GM12878 (cell line): ENCODE results near the gene FOXP3. TPM values are rescaled to one million over a fixed set of nuclear protein-coding genes. Genes with fewer than 3 reads are reported as not detected.

Experiments
- ATAC-seq: fragments of 200-7000 bp; cut with Tn5 transposase; 3 replicates; pipeline ENCODE4 v1.9.1; 2020; ENCODE audit warnings: mild to moderate bottlenecking, moderate library complexity
- BruUV-seq: library from RNA; stranded (reverse); fragments of 400-500 nt; replicated peaks from 2 replicates; lab custom pipeline; 2021; lab: Mats Ljungman, UMichigan
- CTCF ChIA-PET: fragments of 300-600 bp; sonication (Branson Sonifier 250); formaldehyde crosslinking; extraction: SDS; loops from one replicate; lab custom pipeline; 2021; ENCODE audit warnings: inconsistent platforms; lab: Yijun Ruan, JAX
- POLR2A ChIA-PET: fragments of 350-600 bp; formaldehyde crosslinking; extraction: SDS; loops from one replicate; lab custom pipeline; 2021; ENCODE audit warnings: inconsistent platforms; lab: Charles Lee
- RAD21 ChIA-PET: fragments of 300-600 bp; sonication (Branson Sonifier 250); formaldehyde crosslinking; loops from one replicate; lab custom pipeline; 2023; ENCODE audit warnings: antibody characterized with exemption; ENCODE audit not compliant: unreplicated experiment; lab: Charles Lee
- SMC1A ChIA-PET: fragments of 300-600 bp; sonication (Branson Sonifier 250); formaldehyde crosslinking; loops from one replicate; lab custom pipeline; 2023; ENCODE audit not compliant: unreplicated experiment, uncharacterized antibody; lab: Charles Lee
- DNase-seq: peaks from one replicate; pipeline ENCODE4 v3.0.0-alpha.2; 2011; ENCODE audit warnings: low read depth, low spot score
- FAIRE-seq: peaks from 3 replicates; lab custom pipeline; 2011; peaks lifted over from hg19 to GRCh38; lab: Jason Lieb, UNC
- H2AFZ ChIP-seq: 2 replicates; pipeline ENCODE4 v1.6.0; 2011; ENCODE audit warnings: low read depth, low read length, control low read depth; ENCODE audit not compliant: control insufficient read depth
- H3K27ac ChIP-seq: 2 replicates; pipeline ENCODE4 v1.5.1; 2011; ENCODE audit warnings: control low read depth; ENCODE audit not compliant: control insufficient read depth, insufficient read depth
- H3K27me3 ChIP-seq, 2 experiments: replicated peaks in 1 of 2; 2 replicates each; pipeline versions ENCODE4 v1.6.0 to v1.6.1; 2011; ENCODE audit warnings: low read length in 1 of 2; ENCODE audit not compliant: control insufficient read depth in 2 of 2, insufficient read depth in 2 of 2
- H3K36me3 ChIP-seq, 2 experiments: 2 replicates each; pipeline ENCODE4 v1.5.1; 2011; ENCODE audit warnings: low read length in 1 of 2; ENCODE audit not compliant: control insufficient read depth in 2 of 2, insufficient read depth in 2 of 2
- H3K4me1 ChIP-seq: 2 replicates; pipeline ENCODE4 v1.6.1; 2011; ENCODE audit warnings: mild to moderate bottlenecking, low read length, moderate library complexity, mixed read lengths; ENCODE audit not compliant: control insufficient read depth, insufficient read depth
- H3K4me2 ChIP-seq: 2 replicates; pipeline ENCODE4 v1.6.0; 2011; ENCODE audit warnings: control low read depth; ENCODE audit not compliant: control insufficient read depth, insufficient read depth
- H3K4me3 ChIP-seq: fragments of 200-600 bp; sonication (generic); 2 replicates; pipeline ENCODE4 v1.5.1; 2016
- H3K79me2 ChIP-seq: 2 replicates; pipeline ENCODE4 v1.6.0; 2011; ENCODE audit warnings: low read length; ENCODE audit not compliant: control insufficient read depth, insufficient read depth
- H3K9ac ChIP-seq: 2 replicates; pipeline ENCODE4 v1.8.0; 2011; ENCODE audit warnings: low read length, control low read depth, mixed read lengths; ENCODE audit not compliant: control insufficient read depth, insufficient read depth
- H3K9me3 ChIP-seq: replicated peaks from 3 replicates; pipeline ENCODE4 v1.5.1; 2011; ENCODE audit warnings: mild to moderate bottlenecking, low read length; ENCODE audit not compliant: control insufficient read depth, insufficient read depth
- H4K20me1 ChIP-seq: 2 replicates; pipeline ENCODE4 v1.6.0; 2011; ENCODE audit not compliant: control insufficient read depth, insufficient read depth
- CEBPZ ChIP-seq: fragments of 150-350 bp; IDR thresholded peaks from 2 replicates; pipeline ENCODE4 v1.6.1; 2016; ENCODE audit warnings: low read depth, low read length
- FOXM1 ChIP-seq: IDR thresholded peaks from 2 replicates; pipeline ENCODE4 v1.6.1; 2012; ENCODE audit warnings: low read depth, mild to moderate bottlenecking, inconsistent platforms, low read length, moderate library complexity
- IRF5 ChIP-seq: fragments of 450-650 bp; IDR thresholded peaks from 2 replicates; pipeline ENCODE4 v1.6.1; 2017; ENCODE audit warnings: borderline replicate concordance
- MYB ChIP-seq: fragments of 150-350 bp; IDR thresholded peaks from 2 replicates; pipeline ENCODE4 v1.6.1; 2014; ENCODE audit warnings: mild to moderate bottlenecking, low read depth, low read length, borderline replicate concordance
- RUNX3 ChIP-seq: IDR thresholded peaks from 2 replicates; pipeline ENCODE4 v1.6.1; 2012; ENCODE audit warnings: low read length, inconsistent platforms
- SMAD1 ChIP-seq: fragments of 450-650 bp; IDR thresholded peaks from 2 replicates; pipeline ENCODE4 v1.6.1; 2018; ENCODE audit warnings: mild to moderate bottlenecking, low read depth; ENCODE audit not compliant: partially characterized antibody
- SP1 ChIP-seq: IDR thresholded peaks from one replicate; pipeline ENCODE4 v1.6.1; 2011; ENCODE audit warnings: low read depth, low read length
- TARDBP ChIP-seq: IDR thresholded peaks from 2 replicates; pipeline ENCODE4 v1.6.1; 2016; ENCODE audit warnings: borderline replicate concordance
- WRNIP1 ChIP-seq: IDR thresholded peaks from 2 replicates; pipeline ENCODE4 v1.6.1; 2011; ENCODE audit warnings: low read depth, low read length, improper control_type of control experiment, borderline replicate concordance
- YBX1 ChIP-seq: fragments of 450-650 bp; IDR thresholded peaks from 2 replicates; pipeline ENCODE4 v1.6.1; 2016; ENCODE audit warnings: antibody characterized with exemption
- ZBTB33 ChIP-seq: fragments of 450-650 bp; IDR thresholded peaks from 2 replicates; pipeline ENCODE4 v1.6.1; 2017; ENCODE audit warnings: mild to moderate bottlenecking
- WGBS: methylation state at CpG from one replicate; pipeline ENCODE4 v1.1.6; 2016; ENCODE audit warnings: low lambda C conversion rate; ENCODE audit not compliant: insufficient replicate concordance, insufficient coverage; ENCODE audit errors: missing lambda C conversion rate; 5-methylcytosine and 5-hydroxymethylcytosine counted together
- in situ Hi-C: fragments of 300-500 bp; cut with MboI; formaldehyde crosslinking; loops from 9 replicates; pipeline ENCODE4 v1.14.3; 2018; ENCODE audit warnings: mixed read lengths
- intact Hi-C: fragments of 100-400 bp; cut with micrococcal nuclease; formaldehyde crosslinking; loops from one replicate; pipeline ENCODE4 v1.14.2; 2022; ENCODE audit not compliant: unreplicated experiment
- polyA plus RNA-seq, 11 experiments: library from polyadenylated mRNA; depleted of rRNA in 4 of 11; unstranded in 6 of 11; stranded (reverse) in 5 of 11; fragments of >200 nt; fragmentation: Nextera tagmentation in 4 of 11; fragmentation: Illumina TruSeq in 1 of 11; extraction: Ambion mirVana in 4 of 11; extraction: Trizol in 1 of 11; gene quantifications; 1 replicate in 1 of 11; 2 replicates in 10 of 11; pipeline versions ENCODE4 v1.2.1 to v1.2.3, GENCODE V29; 2011 to 2016; ENCODE audit warnings: inconsistent platforms in 2 of 11, missing spikeins in 2 of 11, low read depth in 1 of 11
- total RNA-seq, 4 experiments: library from RNA; depleted of rRNA in 3 of 4; stranded (reverse); fragments of >200 nt in 3 of 4; fragmentation: Illumina TruSeq in 1 of 4; extraction: Trizol in 1 of 4; gene quantifications; 2 replicates each; pipeline versions ENCODE4 v1.2.1 to v1.2.3, GENCODE V29; 2013 to 2021

The FOXP3 gene
- total and polyA plus RNA-seq, 10 of the 15 experiments (the other 5 are each of a cell fraction or from before 2014, with no cell fraction given) = 0.02 to 0.21 (median 0.08) TPM; not detected in 3

GRCh38 chrX:49284212-49284611 lies 19.7 kb upstream of the FOXP3 start:
- BruUV-seq = no TSS peak
- Histone ChIP-seq H3K9me3 (no peaks in the 10 kb centered on the region), H3K9ac (no peak overlapping the region), H2AFZ (no peak overlapping the region), H3K27me3 (no peaks in the 10 kb centered on the region), H3K36me3 (no peaks in the 10 kb centered on the region), H3K27ac (no peak overlapping the region), H3K4me3 (no peak overlapping the region), H4K20me1 (no peaks in the 10 kb centered on the region), H3K4me1 (no peaks in the 10 kb centered on the region), H3K4me2 (no peak overlapping the region), H3K79me2 (no peaks in the 10 kb centered on the region)
- TF ChIP-seq FOXM1 (no peak), ZBTB33 (no peak), YBX1 (no peak), WRNIP1 (no peak), SMAD1 (no peak), MYB (no peak), RUNX3 (no peak), SP1 (no peak), TARDBP (no peak), CEBPZ (no peak), IRF5 (no peak)
- ATAC-seq (no peak), DNase-seq (no peak), FAIRE-seq (no peak)
- ChIA-PET SMC1A (no interaction called here), CTCF (interaction anchor here (1.0 to 1.7 kb wide), 2 partner anchors 92 to 93 kb away, joined by 4 to 5 read pairs; no protein-coding TSS in a partner anchor), RAD21 (no interaction called here), POLR2A (no interaction called here)
- in situ Hi-C loops = no loop called here
- WGBS = 25% methylated on average over 2 of the region's 3 CpGs
- intact Hi-C loops = no loop called here
